ENCODE results near the gene TOR4A. TPM values are rescaled to one million over a fixed set of nuclear protein-coding genes. Genes with fewer than 3 reads are reported as not detected.

The TOR4A gene
- total RNA-seq, 1 donor from 2014 or later: 38.3 TPM

- no peaks in the 10 kb centered on the region for H3K27me3 ChIP-seq
- H3K4me3 ChIP-seq: no peak overlapping the region
- TF ChIP-seq CTCF (IDR thresholded peaks at IDR 0.05): no peak
- DNase-seq (ENCODE audit: low spot score in 2 of 2): no peak
- intact Hi-C loops (cut with DNase I): no loop called here
- no peaks in the 10 kb centered on the region for H3K36me3 ChIP-seq
- H3K9me3 ChIP-seq: no peaks in the 10 kb centered on the region
- H3K4me1 ChIP-seq: peaks cover 0 to 10% of the 10 kb centered on the region in 2 donors
- H3K27ac ChIP-seq: no peak overlapping the region
Observed at GRCh38 chr9:137233143-137233980, 44.2 kb upstream of the TOR4A start.

GRCh38 chr9:137234055-137234697 is 43.4 kb upstream of the TOR4A start:
- Histone ChIP-seq H3K4me3 (no peak overlapping the region), H3K27ac (no peak overlapping the region), H3K9me3 (no peaks in the 10 kb centered on the region), H3K27me3 (no peaks in the 10 kb centered on the region), H3K4me1 (peaks cover 0 to 10% of the 10 kb centered on the region in 2 donors), H3K36me3 (no peaks in the 10 kb centered on the region)
- intact Hi-C loops (cut with DNase I): no loop called here
- no peak for DNase-seq (ENCODE audit: low spot score in 2 of 2)
- TF ChIP-seq CTCF (IDR thresholded peaks at IDR 0.05): no peak

GRCh38 chr9:137234758-137235423 is 42.6 kb upstream of the TOR4A start:
- H3K9me3 ChIP-seq: no peaks in the 10 kb centered on the region
- intact Hi-C loops (cut with DNase I): no loop called here
- no peaks in the 10 kb centered on the region for H3K27me3 ChIP-seq
- peaks cover 0 to 16% of the 10 kb centered on the region in 2 donors for H3K4me1 ChIP-seq
- H3K4me3 ChIP-seq: no peak overlapping the region
- no peak for TF ChIP-seq CTCF (IDR thresholded peaks at IDR 0.05)
- H3K36me3 ChIP-seq: no peaks in the 10 kb centered on the region
- H3K27ac ChIP-seq: no peak overlapping the region
- no peak for DNase-seq (ENCODE audit: low spot score in 2 of 2)

GRCh38 chr9:137235424-137236237 is 41.9 kb upstream of the TOR4A start:
- Histone ChIP-seq H3K36me3 (no peaks in the 10 kb centered on the region), H3K27ac (no peak overlapping the region), H3K4me1 (peaks cover 0 to 17% of the 10 kb centered on the region in 2 donors), H3K9me3 (no peaks in the 10 kb centered on the region), H3K27me3 (no peaks in the 10 kb centered on the region), H3K4me3 (peak overlapping the region in 1 of 2 donors; percentile 32)
- DNase-seq (ENCODE audit: low spot score in 2 of 2): no peak
- no peak for TF ChIP-seq CTCF (IDR thresholded peaks at IDR 0.05)
- intact Hi-C loops (cut with DNase I): no loop called here

- Histone ChIP-seq H3K4me3 (peak overlapping the region in 1 of 2 donors; percentile 32), H3K27ac (no peak overlapping the region), H3K27me3 (no peaks in the 10 kb centered on the region), H3K9me3 (no peaks in the 10 kb centered on the region), H3K36me3 (no peaks in the 10 kb centered on the region), H3K4me1 (peaks cover 0 to 17% of the 10 kb centered on the region in 2 donors)
- peak; percentile 94 to 99 (median 99) for TF ChIP-seq CTCF (IDR thresholded peaks at IDR 0.05)
- peak; percentile 29 to 90 for DNase-seq (ENCODE audit: low spot score in 2 of 2)
- intact Hi-C loops (cut with DNase I): no loop called here
Observed at GRCh38 chr9:137236238-137236935, 41.1 kb upstream of the TOR4A start.

Measured in ascending aorta (tissue), 2 donors.